G401 (cell line): ENCODE measurements around the gene PNPLA1. TPM values are rescaled to one million over a fixed set of nuclear protein-coding genes. Genes with fewer than 3 reads are reported as not detected.

Experiments used
- DNase-seq: peaks from one replicate; pipeline ENCODE4 v3.0.0-alpha.2; 2015; ENCODE audit warnings: low spot score
- in situ Hi-C: cut with HindIII; loops from 2 replicates; pipeline ENCODE4 v1.10.0; 2016; ENCODE audit warnings: low sequenced_read_pairs, mixed read lengths
- total RNA-seq: library from RNA; depleted of rRNA; stranded (reverse); fragments of >200 nt; shearing (Covaris generic); gene quantifications from 2 replicates; pipeline ENCODE4 v1.2.3, GENCODE V29; 2014

The PNPLA1 gene
- total RNA-seq, 1 experiment from 2014 or later, result not detected

DNA sequence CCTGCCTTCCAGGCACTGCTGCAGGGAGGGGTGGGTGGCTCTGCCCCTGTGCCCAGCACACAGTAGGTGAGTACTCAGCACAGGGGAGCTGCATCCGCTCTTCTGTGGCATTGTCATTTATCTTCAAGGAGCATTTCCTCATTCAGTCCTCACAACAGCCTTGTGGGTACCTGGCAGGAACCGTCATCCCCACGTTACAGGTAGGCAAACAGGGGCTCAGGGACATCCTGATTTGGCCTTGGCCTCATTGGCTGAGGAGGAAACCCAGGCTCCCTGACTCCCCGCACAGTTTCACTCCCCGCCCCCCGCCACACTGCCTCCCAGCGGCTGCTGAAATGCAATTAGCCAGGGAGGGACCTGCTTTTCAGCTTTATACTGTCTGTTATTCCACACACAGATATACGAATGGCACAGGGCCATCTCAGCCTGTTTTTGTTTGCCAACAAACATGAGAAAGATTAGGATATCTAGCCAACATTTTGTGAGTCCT is 24.2 kb upstream of the PNPLA1 start:
- DNase-seq, result no peak
- in situ Hi-C loops, result no loop called here

DNA sequence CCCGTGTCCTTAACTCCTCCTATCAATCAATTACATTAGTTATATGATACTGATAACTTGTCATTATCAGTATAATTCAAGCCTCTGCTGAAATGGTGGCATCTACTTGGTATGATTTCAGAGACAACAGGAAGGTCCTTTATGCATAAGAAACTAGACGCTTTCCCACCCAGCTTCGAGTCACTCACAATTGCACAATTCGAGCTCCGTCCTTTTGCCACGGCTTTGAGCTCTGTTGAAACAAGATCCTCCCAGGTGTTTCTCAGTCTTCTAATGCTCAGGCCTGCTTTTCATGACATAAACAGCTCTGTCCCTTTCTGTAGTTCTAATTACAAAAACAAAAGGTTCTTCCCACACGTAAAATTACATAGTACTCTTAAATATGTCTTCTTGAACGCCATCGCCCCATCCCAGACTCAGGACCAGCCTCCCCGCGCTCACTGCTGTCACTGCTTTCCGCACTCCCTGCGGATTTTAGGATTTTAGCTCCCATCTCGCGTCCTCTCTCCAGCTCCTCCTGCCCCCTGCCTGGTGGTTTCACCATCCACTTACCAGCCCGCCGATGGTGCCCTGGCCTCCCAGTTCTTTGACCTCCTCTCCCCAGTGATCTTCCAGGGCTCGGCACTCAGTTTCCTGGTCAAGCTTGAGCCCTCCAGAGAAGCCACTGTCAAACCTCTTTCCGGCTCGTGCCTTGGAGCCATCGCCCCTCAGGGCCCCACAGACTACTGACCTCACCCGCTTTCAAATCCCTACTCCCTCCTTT is 23.2 kb upstream of the PNPLA1 start:
- DNase-seq, result no peak
- in situ Hi-C loops, result no loop called here

DNA sequence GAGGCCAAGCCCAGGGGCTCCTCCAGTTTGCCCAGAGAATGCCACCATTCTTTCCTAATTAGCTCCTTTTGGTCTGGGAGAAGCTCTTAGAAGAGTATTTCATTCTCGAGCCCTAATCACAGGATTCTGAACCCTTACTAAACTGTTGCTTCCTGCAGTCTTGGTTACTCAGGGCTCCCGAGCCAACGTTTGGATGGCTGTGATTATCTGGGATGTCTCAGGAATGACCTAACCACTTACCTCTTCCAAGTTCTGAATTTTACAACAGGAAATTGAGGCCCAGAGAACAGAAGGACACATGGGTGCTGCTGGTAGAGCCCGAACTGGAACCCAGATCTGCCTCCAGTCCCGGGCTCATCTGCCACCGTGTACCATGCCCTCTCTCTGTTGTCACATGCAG is 22.2 kb upstream of the PNPLA1 start:
- in situ Hi-C loops, result no loop called here
- no peak for DNase-seq

- DNase-seq, result no peak
- in situ Hi-C loops, result no loop called here
Measured at GRCh38 chr6:36248980-36249379, 20.9 kb upstream of the PNPLA1 start.

DNA sequence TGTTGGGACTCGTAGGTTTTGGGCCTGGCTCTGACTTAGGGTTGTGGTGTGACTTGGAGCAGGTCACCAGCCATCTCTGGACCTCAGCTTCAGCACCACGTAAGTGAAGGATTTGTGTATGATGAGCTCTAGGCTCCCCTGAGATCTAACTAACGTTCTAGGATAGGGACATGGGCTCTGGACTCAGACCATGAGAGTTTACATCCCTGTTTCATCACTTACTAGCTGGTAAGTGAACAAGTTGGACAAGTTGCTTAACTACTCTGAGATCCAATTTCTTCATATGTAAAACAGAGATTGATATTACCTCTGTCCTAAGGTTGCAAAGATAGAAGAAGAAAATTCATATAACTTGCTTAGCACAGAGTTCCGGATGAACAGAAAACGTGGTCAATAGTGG is 20.3 kb upstream of the PNPLA1 start:
- in situ Hi-C loops, result no loop called here
- DNase-seq, result no peak

GRCh38 chr6:36252005-36252404 is 17.9 kb upstream of the PNPLA1 start:
- in situ Hi-C loops, result no loop called here
- DNase-seq, result peak; percentile 19

DNA sequence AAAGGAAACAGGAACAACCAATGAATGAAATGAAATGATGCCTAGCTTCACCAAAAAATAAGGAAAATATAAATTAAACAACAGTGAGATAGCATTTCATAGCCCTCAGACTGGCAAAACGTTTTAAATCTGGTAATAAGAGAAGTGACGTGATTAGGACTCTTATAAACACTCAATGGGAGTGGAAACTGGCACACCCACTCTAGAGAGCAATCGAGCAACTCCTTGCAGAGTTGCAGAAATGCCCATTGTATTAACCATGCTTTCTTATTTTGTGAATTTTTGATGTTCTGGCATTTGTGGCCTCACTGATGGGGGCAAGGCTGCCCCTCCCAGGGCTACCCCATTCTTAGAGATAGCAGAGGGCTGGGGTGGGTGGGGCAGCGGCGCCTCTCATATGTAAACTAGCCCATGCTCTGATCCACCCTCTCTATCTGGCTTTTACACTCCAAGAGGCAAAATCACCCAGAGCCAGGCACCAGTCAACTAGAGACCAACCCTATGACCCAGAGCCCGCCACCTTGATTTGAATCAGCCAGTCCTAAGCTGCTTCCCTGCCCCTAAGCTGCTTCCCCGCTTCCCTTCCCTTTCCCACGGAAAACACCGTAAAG is 6.4 kb upstream of the PNPLA1 start:
- in situ Hi-C loops, result no loop called here
- DNase-seq, result no peak

DNA sequence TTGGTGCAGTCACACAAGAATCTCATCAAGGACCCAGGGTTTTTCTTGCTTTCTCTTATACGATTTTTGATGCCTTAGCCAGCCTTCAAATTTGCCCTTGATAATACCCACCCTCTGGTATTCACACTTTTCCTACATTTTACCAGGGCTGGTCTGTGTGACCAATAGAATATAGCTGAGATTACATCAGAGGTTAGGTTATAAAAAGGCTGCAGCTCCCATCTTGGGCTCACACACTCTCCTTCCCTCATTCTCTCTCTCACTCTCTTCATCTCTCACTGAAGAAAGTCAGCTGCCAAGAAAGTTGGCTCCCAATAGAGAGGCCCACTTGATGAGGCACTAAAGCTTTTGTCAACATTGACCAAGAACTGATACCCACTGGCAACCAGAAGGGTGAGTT is 4.1 kb upstream of the PNPLA1 start:
- in situ Hi-C loops, result no loop called here
- DNase-seq, result no peak

DNA sequence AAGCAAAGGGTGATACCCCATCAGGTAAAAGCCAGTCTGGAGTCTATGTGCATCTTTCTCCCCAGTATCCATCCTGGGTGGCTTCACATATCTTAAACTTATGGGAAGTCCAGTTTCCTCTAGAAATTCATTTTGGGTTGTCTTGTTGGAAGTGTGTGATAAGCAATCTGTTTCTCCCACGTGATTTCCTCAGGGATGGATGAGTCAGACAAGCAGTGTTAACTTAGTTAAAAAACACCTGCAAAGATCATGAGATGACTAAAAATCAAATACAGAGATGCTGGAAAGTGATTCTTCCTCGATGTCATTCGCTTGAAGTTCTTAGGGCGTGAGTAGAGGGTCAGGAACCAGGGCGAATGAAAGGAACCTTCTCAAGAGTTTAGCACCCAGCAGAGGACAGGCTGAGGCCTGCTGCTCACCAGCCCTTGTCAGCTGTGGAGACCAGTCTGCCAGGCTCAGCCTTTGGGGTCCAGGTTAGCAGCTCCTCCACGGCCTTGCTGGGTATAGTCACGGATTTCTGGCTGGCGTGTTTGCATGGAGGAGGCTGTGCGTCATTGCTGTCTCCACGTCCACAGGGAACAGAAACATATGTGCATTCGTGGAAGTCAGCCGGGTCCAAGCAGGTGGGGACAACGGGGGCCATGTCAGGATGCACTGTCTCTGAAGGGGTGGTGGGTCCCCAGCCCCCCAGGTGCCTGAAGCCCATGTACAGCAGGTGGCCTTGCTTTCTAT is 2.8 kb upstream of the PNPLA1 start:
- DNase-seq, result no peak
- in situ Hi-C loops, result no loop called here

DNA sequence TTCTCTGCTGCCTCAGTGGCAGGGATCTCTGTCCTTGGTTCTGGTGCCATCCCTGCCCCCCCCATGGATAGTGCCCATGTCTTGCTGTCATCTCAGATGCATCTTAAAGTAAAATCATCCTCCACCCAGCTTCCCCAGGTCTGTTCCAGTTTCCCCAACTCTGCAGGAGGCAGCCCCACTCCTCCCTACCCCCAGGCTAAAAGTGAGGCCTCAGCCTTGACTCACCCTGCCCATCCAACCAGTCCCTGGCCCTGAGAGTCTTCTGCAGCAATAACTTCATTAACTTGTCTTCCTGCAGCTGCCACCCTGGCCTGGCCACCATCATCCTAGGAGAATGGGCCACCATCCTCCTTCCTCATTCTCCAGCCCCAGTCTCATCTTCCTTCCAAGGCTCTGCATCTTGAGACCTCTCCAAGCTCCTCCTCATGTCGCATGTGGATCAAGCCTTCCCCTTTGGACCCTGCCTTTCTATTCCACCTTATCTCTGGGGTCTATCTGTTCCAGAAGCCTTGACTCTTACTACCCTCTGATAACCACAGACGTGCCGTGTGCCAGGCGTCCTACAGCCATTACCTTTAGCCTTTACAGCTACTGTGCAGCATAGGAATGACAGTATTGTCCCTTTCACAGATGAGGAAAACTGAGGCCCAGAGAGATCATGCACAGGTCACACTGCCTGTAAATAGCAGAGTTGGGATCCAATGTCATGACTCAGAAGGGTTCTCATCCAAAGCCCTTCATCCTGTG is 2.0 kb upstream of the PNPLA1 start:
- no peak for DNase-seq
- in situ Hi-C loops, result no loop called here

DNA sequence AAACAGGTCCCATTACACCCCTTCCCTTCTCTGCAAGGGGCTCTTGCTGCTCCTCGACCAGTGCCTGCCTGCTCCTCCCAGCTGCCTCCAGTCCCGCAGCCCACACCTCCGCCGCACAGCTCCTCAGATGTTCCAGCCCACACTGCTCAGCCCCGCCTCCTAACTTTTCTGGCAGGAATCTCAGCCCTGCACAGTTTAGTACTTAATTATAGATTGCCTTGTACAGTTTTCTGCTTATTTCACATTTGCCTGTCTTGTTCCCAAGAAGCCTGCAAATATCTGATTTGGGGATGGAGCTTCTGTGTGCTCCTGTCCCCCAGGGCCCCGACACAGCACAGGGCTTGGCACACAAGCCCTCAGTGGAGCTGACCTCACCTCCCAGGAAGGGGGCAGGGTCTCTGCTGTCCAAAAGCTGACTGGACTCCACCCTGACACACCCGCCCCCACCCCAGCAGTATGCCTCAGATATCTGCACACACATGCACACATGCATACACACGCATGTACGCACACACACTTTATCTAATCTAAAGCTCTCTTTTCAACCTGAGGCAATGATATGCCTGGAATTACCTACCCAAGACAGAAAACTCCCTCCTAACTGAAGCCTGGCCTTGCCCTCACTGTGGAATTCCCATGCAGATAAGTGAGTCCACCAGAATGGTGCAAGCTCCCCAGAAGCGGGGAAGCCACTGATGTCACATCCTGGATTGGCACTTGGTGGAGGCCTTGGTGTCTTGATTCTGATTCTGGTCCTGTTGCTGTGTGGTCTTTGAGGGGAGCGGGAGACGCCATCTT is 1.2 kb upstream of the PNPLA1 start:
- in situ Hi-C loops, result no loop called here
- DNase-seq, result no peak

DNA sequence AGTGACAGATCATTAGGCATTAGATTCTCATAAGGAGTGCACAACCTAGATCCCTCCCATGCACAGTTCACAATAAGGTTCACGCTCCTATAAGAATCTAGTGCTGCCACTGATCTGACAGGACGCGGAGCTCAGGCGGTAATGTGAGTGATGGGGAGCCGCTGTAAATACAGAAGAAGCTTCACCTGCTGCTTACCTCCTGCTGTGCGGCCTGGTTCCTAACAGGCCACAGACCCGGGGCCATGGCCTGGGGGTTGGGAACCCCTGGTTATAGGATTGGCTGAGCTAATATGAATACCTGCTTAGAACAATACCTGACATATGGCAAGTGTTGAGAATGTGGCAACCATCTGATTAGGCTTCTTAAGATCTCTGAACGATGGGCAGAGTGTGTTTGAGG is 2.4 kb downstream of the PNPLA1 start:
- in situ Hi-C loops, result no loop called here

GRCh38 chr6:36273067-36273466 is 3.2 kb downstream of the PNPLA1 start:
- in situ Hi-C loops, result no loop called here
- DNase-seq, result no peak

More for the DNA sequence above, 2.4 kb downstream of the PNPLA1 start:
- no peak for DNase-seq

- in situ Hi-C loops, result no loop called here
- no peak for DNase-seq
Measured at GRCh38 chr6:36273802-36274514, 4.1 kb downstream of the PNPLA1 start.

GRCh38 chr6:36276581-36277536 is 7.0 kb downstream of the PNPLA1 start:
- in situ Hi-C loops, result no loop called here
- no peak for DNase-seq

DNA sequence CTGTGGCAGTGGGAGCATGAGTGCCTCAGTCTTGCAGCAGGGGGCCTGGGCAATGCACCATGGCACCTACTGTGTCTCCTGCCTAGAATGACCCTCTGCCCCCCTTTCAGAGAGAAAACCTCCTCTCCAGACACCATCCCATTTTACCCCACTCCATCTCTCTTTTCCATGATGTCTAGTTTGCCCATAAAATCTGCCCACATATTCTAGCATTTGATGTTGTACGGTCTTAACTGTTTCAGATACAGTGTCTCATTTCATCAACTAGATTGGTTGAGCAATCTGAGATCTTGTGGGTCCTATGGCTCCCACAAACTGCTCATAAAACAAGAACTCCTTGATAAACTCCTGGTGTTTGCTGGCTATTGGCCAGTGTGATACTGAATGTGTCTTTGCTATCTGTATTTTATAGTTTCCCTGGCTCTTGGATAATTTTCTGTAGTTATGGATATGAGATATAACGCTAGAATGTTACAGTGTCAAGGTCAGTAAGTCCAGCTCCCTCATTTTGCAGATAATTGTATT is 8.1 kb downstream of the PNPLA1 start:
- no peak for DNase-seq
- in situ Hi-C loops, result no loop called here

DNA sequence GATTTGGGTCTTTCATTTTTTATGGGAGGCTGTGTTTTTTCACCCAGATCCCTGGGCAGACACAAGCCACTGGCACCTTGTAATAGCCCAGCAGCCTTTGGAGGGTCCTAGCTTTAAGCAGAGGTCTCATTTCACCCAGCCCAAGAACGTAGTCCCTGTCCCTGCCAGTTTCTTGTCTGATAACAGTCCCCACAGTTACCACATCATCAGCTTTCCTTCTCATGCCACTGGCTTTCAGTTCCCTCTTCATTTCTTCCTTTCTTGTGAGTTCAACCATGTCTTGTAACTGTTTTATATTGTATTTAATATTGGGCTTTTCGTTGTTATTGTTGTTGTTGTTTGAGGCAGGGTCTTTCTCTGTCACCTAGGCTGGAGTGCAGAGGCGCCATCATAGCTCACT is 10.6 kb downstream of the PNPLA1 start:
- in situ Hi-C loops, result no loop called here
- DNase-seq, result no peak
